PFSK-1 (cell line): Measurements from ENCODE around the gene ST6GALNAC1.

Experiments
- FOXP2 ChIP-seq: optimal IDR thresholded peaks from 2 replicates; pipeline ENCODE3; 2011; ENCODE audit warnings: borderline replicate concordance, control low read depth, inconsistent platforms; ENCODE audit not compliant: insufficient read depth; ENCODE audit errors: extremely low read length, extremely low read depth
- POLR2AphosphoS5 ChIP-seq: IDR thresholded peaks from 2 replicates; pipeline ENCODE4 v1.6.1; 2012; ENCODE audit warnings: low read depth, mild to moderate bottlenecking, control low read depth, low read length, moderate library complexity
- REST ChIP-seq, 2 experiments: IDR thresholded peaks; 2 replicates each; pipeline versions ENCODE4 v1.6.1 to v1.8.0; 2011 to 2012; ENCODE audit warnings: low read depth in 2 of 2, low read length in 2 of 2, control low read depth in 1 of 2, inconsistent platforms in 1 of 2, mild to moderate bottlenecking in 1 of 2, moderate library complexity in 1 of 2; ENCODE audit not compliant: insufficient read depth in 1 of 2
- SIN3A ChIP-seq: IDR thresholded peaks from 2 replicates; pipeline ENCODE4 v1.6.1; 2012; ENCODE audit warnings: mild to moderate bottlenecking, low read length, moderate library complexity, borderline replicate concordance; ENCODE audit not compliant: insufficient read depth
- TAF1 ChIP-seq: IDR thresholded peaks from 2 replicates; pipeline ENCODE4 v1.6.1; 2012; ENCODE audit warnings: low read length, control low read depth, borderline replicate concordance; ENCODE audit not compliant: insufficient read depth

The ST6GALNAC1 gene

GRCh38 chr17:76593384-76593826, 50.2 kb downstream of the ST6GALNAC1 start:
- no peak for TF ChIP-seq POLR2AphosphoS5
- TF ChIP-seq TAF1: no peak
- TF ChIP-seq SIN3A: no peak
- TF ChIP-seq REST (IDR thresholded peaks at IDR 0.05; ENCODE audit: insufficient read depth in 1 of 2, low read depth in 2 of 2, low read length in 2 of 2): no peak
- TF ChIP-seq FOXP2: no peak

GRCh38 chr17:76588182-76588581, 55.4 kb downstream of the ST6GALNAC1 start:
- TF ChIP-seq FOXP2: no peak
- TF ChIP-seq POLR2AphosphoS5: no peak
- TF ChIP-seq SIN3A: no peak
- no peak for TF ChIP-seq REST (IDR thresholded peaks at IDR 0.05; ENCODE audit: insufficient read depth in 1 of 2, low read depth in 2 of 2, low read length in 2 of 2)
- no peak for TF ChIP-seq TAF1

GRCh38 chr17:76586741-76587487, 56.6 kb downstream of the ST6GALNAC1 start:
- TF ChIP-seq TAF1 (no peak), POLR2AphosphoS5 (no peak), SIN3A (no peak), FOXP2 (no peak), REST (IDR thresholded peaks at IDR 0.05; ENCODE audit: insufficient read depth in 1 of 2, low read depth in 2 of 2, low read length in 2 of 2) (no peak)

- TF ChIP-seq REST (IDR thresholded peaks at IDR 0.05; ENCODE audit: insufficient read depth in 1 of 2, low read depth in 2 of 2, low read length in 2 of 2): no peak
- no peak for TF ChIP-seq TAF1
- TF ChIP-seq POLR2AphosphoS5: no peak
- TF ChIP-seq FOXP2: no peak
- TF ChIP-seq SIN3A: no peak
These were observed 57.6 kb downstream of the ST6GALNAC1 start, which contains the start of gene ST6GALNAC2 for GRCh38 chr17:76585649-76586593. Gene ST6GALNAC2, minus strand, starts transcription at chr17:76585860. Its CDS starts 52 bp downstream, at chr17:76585808.
